Sigmoid colon (tissue), 7 donors: ENCODE measurements around the gene GRIP1. TPM values are rescaled to one million over a fixed set of nuclear protein-coding genes. Genes with fewer than 3 reads are reported as not detected.

ENCODE experiments used
- DNase-seq: peaks from one replicate; pipeline ENCODE4 v3.0.0-alpha.2; 2019
- H3K27ac ChIP-seq, 4 donors: fragments of 200-600 bp; sonication (generic); one replicate each; pipeline ENCODE4 v1.5.1; 2016 to 2019; ENCODE audit warnings: mild to moderate bottlenecking in 1 of 4
- H3K27me3 ChIP-seq, 3 donors: fragments of 200-600 bp; sonication (generic); one replicate each; pipeline ENCODE4 v1.5.1; 2019; ENCODE audit warnings: mild to moderate bottlenecking in 1 of 3
- H3K36me3 ChIP-seq, 4 donors: fragments of 200-600 bp; sonication (generic); one replicate each; pipeline ENCODE4 v1.5.1; 2016 to 2019
- H3K4me1 ChIP-seq, 4 donors: fragments of 200-600 bp; sonication (generic); one replicate each; pipeline ENCODE4 v1.5.1; 2017 to 2019
- H3K4me3 ChIP-seq, 4 donors: fragments of 200-600 bp; sonication (generic); one replicate each; pipeline ENCODE4 v1.5.1; 2017 to 2019; ENCODE audit warnings: mild to moderate bottlenecking in 2 of 4, moderate library complexity in 1 of 4
- H3K9me3 ChIP-seq, 4 donors: fragments of 200-600 bp in 3 of 4; sonication (generic) in 3 of 4; one replicate each; pipeline versions ENCODE4 v1.5.1 to v1.6.1; 2013 to 2019
- EP300 ChIP-seq, 4 donors: sonication (generic); formaldehyde crosslinking; IDR thresholded peaks; one replicate each; pipeline ENCODE4 v1.6.1; 2017; ENCODE audit warnings: antibody characterized with exemption in 4 of 4
- POLR2A ChIP-seq, 2 donors: fragments of 450-650 bp; IDR thresholded peaks; one replicate each; pipeline ENCODE4 v1.6.1; 2016; ENCODE audit warnings: antibody characterized with exemption in 2 of 2, mild to moderate bottlenecking in 2 of 2, moderate library complexity in 2 of 2
- POLR2AphosphoS5 ChIP-seq, 4 donors: sonication (generic); formaldehyde crosslinking; IDR thresholded peaks; one replicate each; pipeline ENCODE4 v1.6.1; 2017; ENCODE audit warnings: antibody characterized with exemption in 4 of 4
- WGBS, 2 donors: extraction: QIAGEN DNeasy Blood & Tissue Kit; methylation state at CpG; one replicate each; pipeline ENCODE4 v1.1.7; 2013; 5-methylcytosine and 5-hydroxymethylcytosine counted together
- intact Hi-C: fragments of 100-400 bp; cut with DNase I; formaldehyde crosslinking; loops from one replicate; pipeline ENCODE4 v1.15.1; 2023
- polyA plus RNA-seq, 3 donors: library from polyadenylated mRNA; stranded (reverse); fragments of 200-250 nt; gene quantifications; one replicate each; pipeline ENCODE4 v1.2.3, GENCODE V29; 2013
- total RNA-seq, 4 donors: library from RNA; depleted of rRNA; stranded (reverse); fragments of >200 nt; gene quantifications; one replicate each; pipeline ENCODE4 v1.1.0, GENCODE V29; 2016
- TF ChIP-seq, protein P1 (sequence below), 4 experiments: fragments of 450-650 bp in 3 of 4; fragments of 200-600 bp in 1 of 4; IDR thresholded peaks; one replicate each; pipeline ENCODE4 v1.5.1; 2016 to 2019; ENCODE audit warnings: antibody characterized with exemption in 4 of 4, mild to moderate bottlenecking in 3 of 4, moderate library complexity in 2 of 4
- donor health status: healthy with polysubstance abuse.
- donor health status: Bipolar disorder and iron deficiency.
- donor health status: healthy.

The GRIP1 gene
- total and polyA plus RNA-seq, 7 donors, result 0.46 to 14.0 (median 6.3) TPM

DNA sequence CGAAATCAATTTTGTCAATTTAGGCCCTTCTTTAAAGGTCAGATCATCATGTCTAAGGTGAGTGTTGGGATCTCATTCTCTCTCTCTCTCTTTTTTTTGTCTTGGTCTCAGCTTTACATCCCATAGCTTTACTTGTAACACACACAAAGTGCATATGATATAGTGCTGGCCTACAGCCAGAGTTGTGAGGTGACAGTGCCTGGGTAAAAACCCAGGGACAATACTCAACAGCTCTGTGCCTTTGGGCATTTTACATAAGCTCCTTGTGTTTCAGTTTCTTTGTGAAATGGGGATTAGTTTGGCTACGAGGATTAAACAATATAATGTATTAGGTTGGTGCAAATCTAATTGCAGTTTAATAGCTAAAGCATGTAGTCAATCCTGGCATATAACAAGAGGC lies 40.2 kb downstream of the GRIP1 start:
- TF ChIP-seq POLR2AphosphoS5 (IDR thresholded peaks at IDR 0.05) (no peak), POLR2A (IDR thresholded peaks at IDR 0.05) (no peak), EP300 (IDR thresholded peaks at IDR 0.05) (no peak)
- 86 to 90% methylated on average over 2 of the region's 2 CpGs for WGBS, 2 donors
- no peaks in the 10 kb centered on the region for H3K9me3 ChIP-seq
- H3K36me3 ChIP-seq, result no peaks in the 10 kb centered on the region
- no peak overlapping the region for H3K4me3 ChIP-seq
- DNase-seq, result no peak
- intact Hi-C loops, result no loop called here
- H3K27me3 ChIP-seq, result no peaks in the 10 kb centered on the region
- peaks cover 0 to 18% (median 8%) of the 10 kb centered on the region in 4 donors for H3K4me1 ChIP-seq
- H3K27ac ChIP-seq, result no peak overlapping the region

DNA sequence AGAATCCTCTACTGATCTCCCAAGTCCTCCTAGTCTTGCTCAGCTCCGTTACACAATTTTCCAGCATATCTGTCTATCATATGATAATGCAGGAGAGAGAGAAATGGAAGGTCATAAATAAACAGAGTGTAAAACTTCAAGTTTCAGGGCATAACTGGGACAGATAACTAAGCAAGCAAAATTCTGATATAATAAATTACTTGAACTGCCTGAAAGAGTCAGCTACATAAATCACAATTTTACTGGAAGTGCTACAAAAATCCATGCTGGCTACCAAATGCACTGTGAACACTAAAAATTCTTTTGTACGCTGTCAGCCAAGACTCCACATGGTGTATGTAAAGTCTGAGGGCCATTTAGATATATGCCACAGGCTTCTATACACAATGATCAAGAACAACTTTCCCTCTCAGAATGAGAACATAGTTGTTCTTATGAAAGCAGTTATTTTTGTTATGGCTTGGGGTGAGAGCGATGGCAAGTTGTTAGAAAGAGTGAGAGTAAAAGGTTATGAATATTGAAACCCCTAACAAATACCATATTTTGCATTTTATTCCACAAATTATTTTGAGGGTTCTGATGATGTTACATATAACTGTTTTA lies 41.1 kb downstream of the GRIP1 start:
- intact Hi-C loops, result no loop called here
- peaks cover 0 to 19% (median 9%) of the 10 kb centered on the region in 4 donors for H3K4me1 ChIP-seq
- TF ChIP-seq, protein P1, sequence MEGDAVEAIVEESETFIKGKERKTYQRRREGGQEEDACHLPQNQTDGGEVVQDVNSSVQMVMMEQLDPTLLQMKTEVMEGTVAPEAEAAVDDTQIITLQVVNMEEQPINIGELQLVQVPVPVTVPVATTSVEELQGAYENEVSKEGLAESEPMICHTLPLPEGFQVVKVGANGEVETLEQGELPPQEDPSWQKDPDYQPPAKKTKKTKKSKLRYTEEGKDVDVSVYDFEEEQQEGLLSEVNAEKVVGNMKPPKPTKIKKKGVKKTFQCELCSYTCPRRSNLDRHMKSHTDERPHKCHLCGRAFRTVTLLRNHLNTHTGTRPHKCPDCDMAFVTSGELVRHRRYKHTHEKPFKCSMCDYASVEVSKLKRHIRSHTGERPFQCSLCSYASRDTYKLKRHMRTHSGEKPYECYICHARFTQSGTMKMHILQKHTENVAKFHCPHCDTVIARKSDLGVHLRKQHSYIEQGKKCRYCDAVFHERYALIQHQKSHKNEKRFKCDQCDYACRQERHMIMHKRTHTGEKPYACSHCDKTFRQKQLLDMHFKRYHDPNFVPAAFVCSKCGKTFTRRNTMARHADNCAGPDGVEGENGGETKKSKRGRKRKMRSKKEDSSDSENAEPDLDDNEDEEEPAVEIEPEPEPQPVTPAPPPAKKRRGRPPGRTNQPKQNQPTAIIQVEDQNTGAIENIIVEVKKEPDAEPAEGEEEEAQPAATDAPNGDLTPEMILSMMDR (IDR thresholded peaks at IDR 0.05), result no peak
- TF ChIP-seq POLR2AphosphoS5 (IDR thresholded peaks at IDR 0.05), result peak in 1 of 4 donors; percentile 11
- no peaks in the 10 kb centered on the region for H3K9me3 ChIP-seq
- no peak overlapping the region for H3K27ac ChIP-seq
- no peaks in the 10 kb centered on the region for H3K36me3 ChIP-seq
- H3K27me3 ChIP-seq, result no peaks in the 10 kb centered on the region
- WGBS, 2 donors, result 68 to 90% methylated on average over 3 of the region's 3 CpGs
- no peak for DNase-seq
- no peak overlapping the region for H3K4me3 ChIP-seq

DNA sequence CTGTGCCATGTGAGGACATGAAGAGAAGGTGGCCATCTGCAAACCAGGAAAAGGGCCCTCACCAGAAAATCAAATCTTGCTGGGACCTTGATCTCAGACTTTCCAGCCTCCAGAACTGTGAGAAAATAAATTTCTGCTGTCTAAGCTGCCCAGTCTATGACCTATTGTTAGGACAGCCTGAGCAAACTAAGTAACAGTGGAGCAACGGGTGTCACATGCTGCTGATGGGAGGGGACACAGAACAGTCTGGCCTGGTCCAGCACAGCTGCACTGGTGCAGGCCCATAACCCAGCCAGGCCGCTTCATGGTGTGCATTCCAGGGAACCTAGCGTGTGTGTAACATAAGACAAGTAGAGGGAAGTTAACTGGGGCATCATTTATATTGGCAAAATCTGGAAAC lies 42.1 kb downstream of the GRIP1 start:
- peak; percentile 68 for DNase-seq
- no peaks in the 10 kb centered on the region for H3K27me3 ChIP-seq
- no peak overlapping the region for H3K27ac ChIP-seq
- TF ChIP-seq POLR2A (IDR thresholded peaks at IDR 0.05) (no peak), POLR2AphosphoS5 (IDR thresholded peaks at IDR 0.05) (no peak)
- TF ChIP-seq, protein P1 (IDR thresholded peaks at IDR 0.05), result no peak
- H3K9me3 ChIP-seq, result no peaks in the 10 kb centered on the region
- H3K36me3 ChIP-seq, result no peaks in the 10 kb centered on the region
- 75 to 82% methylated on average over 3 of the region's 3 CpGs for WGBS, 2 donors
- no peak overlapping the region for H3K4me3 ChIP-seq
- peaks cover 0 to 19% (median 9%) of the 10 kb centered on the region in 4 donors for H3K4me1 ChIP-seq
- intact Hi-C loops, result no loop called here

DNA sequence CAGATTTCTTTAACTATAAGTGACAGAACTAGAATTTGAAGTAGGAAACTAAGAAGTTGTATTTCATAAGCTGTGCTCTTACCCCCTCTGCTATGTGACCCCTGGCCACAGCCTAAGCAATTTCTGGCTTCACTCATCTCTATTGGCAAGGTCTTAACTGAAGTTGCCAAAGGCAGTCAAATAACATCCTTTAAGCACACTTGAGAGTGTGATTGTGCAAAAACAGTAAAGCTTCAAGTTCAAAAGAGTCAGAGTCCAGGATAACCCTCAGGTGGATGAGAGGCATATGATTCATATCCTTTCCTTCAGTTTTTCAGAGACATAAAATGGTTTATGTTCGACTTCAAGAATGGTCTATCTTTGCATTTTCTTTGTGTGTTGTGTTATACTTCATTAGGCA lies 45.2 kb downstream of the GRIP1 start:
- intact Hi-C loops, result no loop called here
- H3K27ac ChIP-seq, result no peak overlapping the region
- H3K9me3 ChIP-seq, result no peaks in the 10 kb centered on the region
- 45 to 65% methylated on average over 1 of the region's 1 CpG for whole genome bisulfite sequencing, 2 donors
- no peak for TF ChIP-seq EP300 (IDR thresholded peaks at IDR 0.05)
- TF ChIP-seq POLR2AphosphoS5 (IDR thresholded peaks at IDR 0.05), result no peak
- no peak for TF ChIP-seq POLR2A (IDR thresholded peaks at IDR 0.05)
- TF ChIP-seq, protein P1 (IDR thresholded peaks at IDR 0.05), result no peak
- H3K27me3 ChIP-seq, result no peaks in the 10 kb centered on the region
- H3K4me3 ChIP-seq, result no peak overlapping the region
- no peaks in the 10 kb centered on the region for H3K36me3 ChIP-seq
- H3K4me1 ChIP-seq, result peaks cover 0 to 14% (median 9%) of the 10 kb centered on the region in 4 donors
- no peak for DNase-seq

DNA sequence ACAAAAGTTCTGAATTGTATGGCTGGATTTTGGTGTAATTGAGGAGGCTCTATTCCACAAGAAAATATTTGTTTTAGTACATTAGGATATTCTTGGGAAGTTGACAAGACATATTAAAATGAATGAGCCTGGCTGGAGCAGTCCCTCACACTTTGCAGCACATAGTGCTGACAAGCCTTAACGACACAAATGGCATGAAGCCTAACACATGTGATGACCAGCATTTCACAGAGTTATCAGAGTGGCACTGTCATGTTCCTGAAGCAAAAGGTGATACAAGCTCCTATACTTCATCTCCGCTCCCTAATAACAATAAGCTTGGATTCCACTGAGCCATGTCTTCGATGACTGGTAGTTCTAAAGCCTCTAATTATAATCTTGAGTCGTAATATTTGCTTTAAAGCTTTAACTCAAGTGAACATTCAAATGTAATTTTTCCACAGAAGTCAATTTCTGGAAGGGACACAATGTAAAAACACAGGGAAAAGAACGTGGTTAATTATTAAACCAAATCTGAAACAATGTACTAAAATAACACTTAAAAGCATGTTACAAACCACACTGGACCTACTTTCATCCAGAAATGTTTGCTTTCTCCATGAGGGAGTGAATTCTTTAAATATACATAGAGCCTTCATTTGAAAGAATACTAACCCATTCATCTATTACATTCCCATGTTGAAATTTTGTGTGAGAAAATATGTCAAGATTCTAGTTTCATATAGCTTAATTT lies 49.6 kb downstream of the GRIP1 start:
- H3K27ac ChIP-seq, result no peak overlapping the region
- H3K36me3 ChIP-seq, result no peaks in the 10 kb centered on the region
- H3K4me1 ChIP-seq, result peaks cover 0 to 5% (median 2%) of the 10 kb centered on the region in 4 donors
- 26 to 72% methylated on average over 5 of the region's 5 CpGs for WGBS, 2 donors
- DNase-seq, result no peak
- no peaks in the 10 kb centered on the region for H3K27me3 ChIP-seq
- intact Hi-C loops, result no loop called here
- H3K4me3 ChIP-seq, result no peak overlapping the region
- H3K9me3 ChIP-seq, result no peaks in the 10 kb centered on the region
- TF ChIP-seq EP300 (IDR thresholded peaks at IDR 0.05), result no peak
- TF ChIP-seq, protein P1 (IDR thresholded peaks at IDR 0.05), result no peak
- TF ChIP-seq POLR2A (IDR thresholded peaks at IDR 0.05), result no peak
- no peak for TF ChIP-seq POLR2AphosphoS5 (IDR thresholded peaks at IDR 0.05)
